ENCODE results near the gene LRRTM3.

Gene LRRTM3

GRCh38 chr10:66951896-66952295 is 26.1 kb downstream of the LRRTM3 start:
- Histone ChIP-seq H3K4me3 (ENCODE audit: low read depth in 1 of 2, low read length in 2 of 2) (no peak overlapping the region), H3K4me2 (ENCODE audit: insufficient read depth, low read length) (no peak overlapping the region), H3K36me3 (ENCODE audit: insufficient read depth, low read length) (no peaks in the 10 kb centered on the region), H3K9me3 (ENCODE audit: insufficient read depth, low read length, severe bottlenecking) (no peaks in the 10 kb centered on the region), H3K27ac (ENCODE audit: low read length) (no peak overlapping the region), H3K79me2 (ENCODE audit: insufficient read depth, low read length) (no peaks in the 10 kb centered on the region), H4K20me1 (ENCODE audit: insufficient read depth, low read length) (no peaks in the 10 kb centered on the region), H3K27me3 (ENCODE audit: insufficient read depth, low read length, poor library complexity) (no peaks in the 10 kb centered on the region), H3K4me1 (ENCODE audit: insufficient read depth, low read length) (no peaks in the 10 kb centered on the region), H3K9ac (ENCODE audit: low read depth, low read length) (no peak overlapping the region), H2AFZ (ENCODE audit: low read depth, low read length) (no peak overlapping the region)
- ATAC-seq (ENCODE audit: insufficient read depth, low read depth) (no peak), DNase-seq (no peak)
- TF ChIP-seq CTCF (IDR thresholded peaks at IDR 0.05; ENCODE audit: borderline replicate concordance, extremely low read depth, low read length, poor library complexity, severe bottlenecking) (no peak), EZH2 (IDR thresholded peaks at IDR 0.05; ENCODE audit: borderline replicate concordance, low read depth, low read length, severe bottlenecking) (no peak)

GRCh38 chr10:66958466-66958865 is 32.6 kb downstream of the LRRTM3 start:
- ATAC-seq (ENCODE audit: insufficient read depth, low read depth) (no peak), DNase-seq (no peak)
- no peak for TF ChIP-seq CTCF (IDR thresholded peaks at IDR 0.05; ENCODE audit: borderline replicate concordance, extremely low read depth, low read length, poor library complexity, severe bottlenecking)
- TF ChIP-seq EZH2 (IDR thresholded peaks at IDR 0.05; ENCODE audit: borderline replicate concordance, low read depth, low read length, severe bottlenecking): no peak
- no peak overlapping the region for H2AFZ ChIP-seq (ENCODE audit: low read depth, low read length)
- no peaks in the 10 kb centered on the region for H4K20me1 ChIP-seq (ENCODE audit: insufficient read depth, low read length)
- no peak overlapping the region for H3K4me3 ChIP-seq (ENCODE audit: low read depth in 1 of 2, low read length in 2 of 2)
- H3K79me2 ChIP-seq (ENCODE audit: insufficient read depth, low read length): no peaks in the 10 kb centered on the region
- H3K27me3 ChIP-seq (ENCODE audit: insufficient read depth, low read length, poor library complexity): no peaks in the 10 kb centered on the region
- H3K4me1 ChIP-seq (ENCODE audit: insufficient read depth, low read length): no peaks in the 10 kb centered on the region
- no peaks in the 10 kb centered on the region for H3K36me3 ChIP-seq (ENCODE audit: insufficient read depth, low read length)
- no peak overlapping the region for H3K9ac ChIP-seq (ENCODE audit: low read depth, low read length)
- no peaks in the 10 kb centered on the region for H3K9me3 ChIP-seq (ENCODE audit: insufficient read depth, low read length, severe bottlenecking)
- no peak overlapping the region for H3K4me2 ChIP-seq (ENCODE audit: insufficient read depth, low read length)
- no peak overlapping the region for H3K27ac ChIP-seq (ENCODE audit: low read length)

GRCh38 chr10:66964946-66965345 is 39.1 kb downstream of the LRRTM3 start:
- Histone ChIP-seq H3K36me3 (ENCODE audit: insufficient read depth, low read length) (no peaks in the 10 kb centered on the region), H2AFZ (ENCODE audit: low read depth, low read length) (no peak overlapping the region), H3K4me2 (ENCODE audit: insufficient read depth, low read length) (no peak overlapping the region), H3K27me3 (ENCODE audit: insufficient read depth, low read length, poor library complexity) (no peaks in the 10 kb centered on the region), H3K9ac (ENCODE audit: low read depth, low read length) (no peak overlapping the region), H3K27ac (ENCODE audit: low read length) (no peak overlapping the region), H3K4me3 (ENCODE audit: low read depth in 1 of 2, low read length in 2 of 2) (no peak overlapping the region), H4K20me1 (ENCODE audit: insufficient read depth, low read length) (no peaks in the 10 kb centered on the region), H3K9me3 (ENCODE audit: insufficient read depth, low read length, severe bottlenecking) (no peaks in the 10 kb centered on the region), H3K79me2 (ENCODE audit: insufficient read depth, low read length) (no peaks in the 10 kb centered on the region), H3K4me1 (ENCODE audit: insufficient read depth, low read length) (no peaks in the 10 kb centered on the region)
- TF ChIP-seq EZH2 (IDR thresholded peaks at IDR 0.05; ENCODE audit: borderline replicate concordance, low read depth, low read length, severe bottlenecking) (no peak), CTCF (IDR thresholded peaks at IDR 0.05; ENCODE audit: borderline replicate concordance, extremely low read depth, low read length, poor library complexity, severe bottlenecking) (no peak)
- no peak for DNase-seq
- ATAC-seq (ENCODE audit: insufficient read depth, low read depth): no peak

GRCh38 chr10:66980246-66980815 is 54.5 kb downstream of the LRRTM3 start:
- ATAC-seq (ENCODE audit: insufficient read depth, low read depth) (no peak), DNase-seq (no peak)
- Histone ChIP-seq H4K20me1 (ENCODE audit: insufficient read depth, low read length) (no peaks in the 10 kb centered on the region), H3K27me3 (ENCODE audit: insufficient read depth, low read length, poor library complexity) (no peaks in the 10 kb centered on the region), H3K36me3 (ENCODE audit: insufficient read depth, low read length) (no peaks in the 10 kb centered on the region), H3K4me1 (ENCODE audit: insufficient read depth, low read length) (no peaks in the 10 kb centered on the region), H3K9me3 (ENCODE audit: insufficient read depth, low read length, severe bottlenecking) (no peaks in the 10 kb centered on the region), H2AFZ (ENCODE audit: low read depth, low read length) (no peak overlapping the region), H3K4me2 (ENCODE audit: insufficient read depth, low read length) (no peak overlapping the region), H3K27ac (ENCODE audit: low read length) (no peak overlapping the region), H3K79me2 (ENCODE audit: insufficient read depth, low read length) (no peaks in the 10 kb centered on the region), H3K4me3 (ENCODE audit: low read depth in 1 of 2, low read length in 2 of 2) (no peak overlapping the region), H3K9ac (ENCODE audit: low read depth, low read length) (no peak overlapping the region)
- no peak for TF ChIP-seq CTCF (IDR thresholded peaks at IDR 0.05; ENCODE audit: borderline replicate concordance, extremely low read depth, low read length, poor library complexity, severe bottlenecking)
- TF ChIP-seq EZH2 (IDR thresholded peaks at IDR 0.05; ENCODE audit: borderline replicate concordance, low read depth, low read length, severe bottlenecking): no peak

Data from DND-41 (cell line).